CD14-positive monocyte (primary cell): ENCODE results near the gene SPSB1. TPM values are rescaled to one million over a fixed set of nuclear protein-coding genes. Genes with fewer than 3 reads are reported as not detected.

Source experiments
- DNase-seq, 3 donors: peaks; one replicate each; pipeline ENCODE4 v3.0.0-alpha.2; 2011 to 2022
- H2AFZ ChIP-seq: 2 replicates; pipeline ENCODE4 v1.6.0; 2012; ENCODE audit warnings: mild to moderate bottlenecking, low read depth, low read length, inconsistent platforms; ENCODE audit not compliant: insufficient read depth, poor library complexity, severe bottlenecking
- H3K27ac ChIP-seq, 2 donors: 1 replicate in 1 of 2; 2 replicates in 1 of 2; pipeline ENCODE4 v1.5.1; 2012 to 2013; ENCODE audit warnings: low read length in 2 of 2, control low read depth in 1 of 2, inconsistent platforms in 1 of 2, low read depth in 1 of 2, mild to moderate bottlenecking in 1 of 2
- H3K27me3 ChIP-seq, 2 donors: one replicate each; pipeline versions ENCODE4 v1.6.0 to v1.6.1; 2011 to 2013; ENCODE audit warnings: low read length in 2 of 2; ENCODE audit not compliant: control insufficient read depth in 2 of 2, insufficient read depth in 2 of 2
- H3K36me3 ChIP-seq, 2 donors: replicated peaks in 1 of 2; 1 replicate in 1 of 2; 2 replicates in 1 of 2; pipeline versions ENCODE4 v1.5.1 to v1.6.1; 2012 to 2013; ENCODE audit warnings: low read length in 2 of 2, control low read depth in 1 of 2, inconsistent platforms in 1 of 2, mild to moderate bottlenecking in 1 of 2; ENCODE audit not compliant: insufficient read depth in 2 of 2, control insufficient read depth in 1 of 2
- H3K4me1 ChIP-seq, 2 donors: 1 replicate in 1 of 2; 2 replicates in 1 of 2; pipeline versions ENCODE4 v1.5.1 to v1.6.1; 2012 to 2013; ENCODE audit warnings: low read length in 2 of 2, control low read depth in 1 of 2, inconsistent platforms in 1 of 2, mild to moderate bottlenecking in 1 of 2, moderate library complexity in 1 of 2; ENCODE audit not compliant: insufficient read depth in 2 of 2, control insufficient read depth in 1 of 2
- H3K4me2 ChIP-seq: replicated peaks from 2 replicates; pipeline ENCODE3; 2012; ENCODE audit warnings: low read length, moderate library complexity, mild to moderate bottlenecking; ENCODE audit not compliant: poor library complexity, severe bottlenecking; ENCODE audit errors: extremely low read depth
- H3K4me3 ChIP-seq, 3 experiments: fragments of 200-600 bp in 1 of 3; sonication (generic) in 1 of 3; replicated peaks in 1 of 3; 1 replicate in 2 of 3; 2 replicates in 1 of 3; pipeline ENCODE4 v1.5.1; 2011 to 2013; ENCODE audit warnings: low read length in 3 of 3, mild to moderate bottlenecking in 3 of 3, control low read depth in 2 of 3, low read depth in 2 of 3, inconsistent platforms in 1 of 3, moderate library complexity in 1 of 3
- H3K79me2 ChIP-seq: 2 replicates; pipeline ENCODE4 v1.6.0; 2012; ENCODE audit warnings: mild to moderate bottlenecking, control low read depth, inconsistent platforms, low read length, moderate library complexity; ENCODE audit not compliant: insufficient read depth
- H3K9ac ChIP-seq: 2 replicates; pipeline ENCODE4 v1.6.0; 2017; ENCODE audit warnings: low read length, mild to moderate bottlenecking; ENCODE audit not compliant: insufficient read depth, poor library complexity, severe bottlenecking
- H3K9me3 ChIP-seq, 2 donors: replicated peaks in 1 of 2; 1 replicate in 1 of 2; 2 replicates in 1 of 2; pipeline versions ENCODE4 v1.5.1 to v1.6.1; 2012 to 2013; ENCODE audit warnings: low read length in 2 of 2, control low read depth in 1 of 2; ENCODE audit not compliant: control insufficient read depth in 1 of 2, insufficient read depth in 1 of 2
- H4K20me1 ChIP-seq: 2 replicates; pipeline ENCODE4 v1.6.0; 2012; ENCODE audit warnings: mild to moderate bottlenecking, low read length, control low read depth, moderate library complexity; ENCODE audit not compliant: insufficient read depth
- H3K27ac Mint-ChIP-seq, 7 donors: one replicate each; pipeline ENCODE4 v1.8.0; 2020; ENCODE audit warnings: mild to moderate bottlenecking in 7 of 7, mixed read lengths in 7 of 7, moderate library complexity in 6 of 7, inconsistent platforms in 2 of 7
- H3K27me3 Mint-ChIP-seq, 3 donors: one replicate each; pipeline ENCODE4 v1.8.0; 2021 to 2022; ENCODE audit warnings: low read depth in 3 of 3, mild to moderate bottlenecking in 3 of 3, mixed read lengths in 3 of 3, moderate library complexity in 3 of 3, inconsistent platforms in 1 of 3
- H3K36me3 Mint-ChIP-seq, 2 donors: one replicate each; pipeline ENCODE4 v1.8.0; 2020; ENCODE audit warnings: mixed read lengths in 2 of 2, inconsistent platforms in 1 of 2, mild to moderate bottlenecking in 1 of 2
- H3K4me1 Mint-ChIP-seq: one replicate; pipeline ENCODE4 v1.8.0; 2020; ENCODE audit warnings: mild to moderate bottlenecking, mixed read lengths
- H3K4me3 Mint-ChIP-seq, 2 donors: one replicate each; pipeline ENCODE4 v1.8.0; 2020; ENCODE audit warnings: mild to moderate bottlenecking in 2 of 2, mixed read lengths in 2 of 2, moderate library complexity in 1 of 2
- H3K9me3 Mint-ChIP-seq, 7 donors: one replicate each; pipeline ENCODE4 v1.8.0; 2020 to 2022; ENCODE audit warnings: mixed read lengths in 7 of 7, mild to moderate bottlenecking in 6 of 7, moderate library complexity in 6 of 7, inconsistent platforms in 2 of 7
- CTCF ChIP-seq: fragments of 200-600 bp; IDR thresholded peaks from one replicate; pipeline ENCODE4 v1.8.0; 2022; ENCODE audit warnings: antibody characterized with exemption, mild to moderate bottlenecking
- WGBS: methylation state at CpG from one replicate; pipeline ENCODE4 v1.1.5; 2013; ENCODE audit warnings: missing lambda C conversion rate; ENCODE audit not compliant: insufficient coverage; 5-methylcytosine and 5-hydroxymethylcytosine counted together
- intact Hi-C, 2 donors: fragments of 100-400 bp; cut with micrococcal nuclease; formaldehyde crosslinking; loops; one replicate each; pipeline versions ENCODE4 v1.15.0 to v1.15.1; 2023
- polyA plus RNA-seq, 3 donors: library from polyadenylated mRNA; depleted of rRNA in 1 of 3; unstranded in 2 of 3; stranded (reverse) in 1 of 3; fragments of 300-500 nt in 2 of 3; fragments of >200 nt in 1 of 3; fragmentation: Illumina TruSeq in 2 of 3; gene quantifications; 1 replicate in 2 of 3; 2 replicates in 1 of 3; pipeline ENCODE4 v1.2.3, GENCODE V29; 2012 to 2021

Gene SPSB1
- polyA plus RNA-seq, 3 donors, result 0.15 to 1.2 (median 0.29) TPM

- Histone ChIP-seq H3K36me3 (no peaks in the 10 kb centered on the region), H3K4me3 (no peak overlapping the region), H4K20me1 (no peaks in the 10 kb centered on the region), H3K27ac (no peak overlapping the region), H2AFZ (no peak overlapping the region), H3K9ac (no peak overlapping the region), H3K4me2 (no peak overlapping the region), H3K27me3 (peaks cover 0 to 18% of the 10 kb centered on the region in 2 donors), H3K4me1 (no peaks in the 10 kb centered on the region), H3K79me2 (no peaks in the 10 kb centered on the region), H3K9me3 (no peaks in the 10 kb centered on the region)
- no peak for TF ChIP-seq CTCF
- H3K36me3 Mint-ChIP-seq, result no peaks in the 10 kb centered on the region
- H3K9me3 Mint-ChIP-seq, result peaks cover 3 to 8% (median 4%) of the 10 kb centered on the region in 7 donors
- intact Hi-C loops, result no loop called here
- WGBS, result 95% methylated on average over 4 of the region's 6 CpGs
- DNase-seq, result no peak
- H3K4me3 Mint-ChIP-seq, result no peak overlapping the region
- peaks cover 6 to 37% (median 12%) of the 10 kb centered on the region in 3 donors for H3K27me3 Mint-ChIP-seq
- peaks cover 4% of the 10 kb centered on the region for H3K4me1 Mint-ChIP-seq
- no peak overlapping the region for H3K27ac Mint-ChIP-seq
Measured at GRCh38 chr1:9397047-9397446, 104.4 kb downstream of the SPSB1 start.

GRCh38 chr1:9397997-9398526 is 105.4 kb downstream of the SPSB1 start:
- peaks cover 0 to 18% of the 10 kb centered on the region in 2 donors for H3K27me3 ChIP-seq
- H3K4me3 Mint-ChIP-seq, result no peak overlapping the region
- no peak overlapping the region for H3K27ac ChIP-seq
- 21% methylated on average over 6 of the region's 13 CpGs for WGBS
- no peaks in the 10 kb centered on the region for H3K36me3 Mint-ChIP-seq
- no peaks in the 10 kb centered on the region for H4K20me1 ChIP-seq
- no peak overlapping the region for H2AFZ ChIP-seq
- H3K4me2 ChIP-seq, result no peak overlapping the region
- TF ChIP-seq CTCF, result no peak
- no peaks in the 10 kb centered on the region for H3K4me1 ChIP-seq
- peaks cover 3 to 8% (median 4%) of the 10 kb centered on the region in 7 donors for H3K9me3 Mint-ChIP-seq
- H3K9ac ChIP-seq, result no peak overlapping the region
- peaks cover 8 to 35% (median 12%) of the 10 kb centered on the region in 3 donors for H3K27me3 Mint-ChIP-seq
- no peaks in the 10 kb centered on the region for H3K36me3 ChIP-seq
- H3K9me3 ChIP-seq, result no peaks in the 10 kb centered on the region
- H3K27ac Mint-ChIP-seq, result no peak overlapping the region
- no peak for DNase-seq
- no peak overlapping the region for H3K4me3 ChIP-seq
- intact Hi-C loops, result no loop called here
- H3K4me1 Mint-ChIP-seq, result peaks cover 4% of the 10 kb centered on the region
- no peaks in the 10 kb centered on the region for H3K79me2 ChIP-seq
